Body of pancreas (tissue), 4 donors: ENCODE measurements around the gene PSD2.

Experiments
- CTCF ChIP-seq, 7 experiments: fragments of 450-650 bp in 4 of 7; fragments of 200-600 bp in 3 of 7; sonication (generic) in 3 of 7; IDR thresholded peaks; one replicate each; pipeline ENCODE4 v1.5.1; 2016 to 2019; ENCODE audit warnings: antibody characterized with exemption in 7 of 7
- POLR2A ChIP-seq, 3 donors: fragments of 450-650 bp; IDR thresholded peaks; one replicate each; pipeline ENCODE4 v1.6.1; 2016; ENCODE audit warnings: antibody characterized with exemption in 3 of 3, mild to moderate bottlenecking in 2 of 3

GRCh38 chr5:139863855-139864558 is 68.4 kb downstream of the PSD2 start:
- TF ChIP-seq POLR2A (IDR thresholded peaks at IDR 0.05) (no peak), CTCF (IDR thresholded peaks at IDR 0.05) (peak; percentile 80 to 89 (median 84))
